ENCODE measurements around the gene CALML6.

Gene CALML6

GRCh38 chr1:1916851-1917251 is 1.8 kb downstream of the CALML6 start:
- Histone ChIP-seq H3K4me2 (ENCODE audit: low read length) (no peak overlapping the region), H3K27me3 (ENCODE audit: insufficient read depth, low read length) (peaks cover 4% of the 10 kb centered on the region; the same call in 1 of the 2 replicates), H3F3A (ENCODE audit: insufficient read depth, low read length) (no peaks in the 10 kb centered on the region), H3K79me2 (ENCODE audit: insufficient read depth, low read length) (no peaks in the 10 kb centered on the region), H3K9me3 (ENCODE audit: low read length) (no peaks in the 10 kb centered on the region), H3K4me1 (ENCODE audit: insufficient read depth, low read length, severe bottlenecking) (peaks cover 9% of the 10 kb centered on the region), H3K4me3 (ENCODE audit: low read depth, low read length, poor library complexity, severe bottlenecking) (no peak overlapping the region), H3K9ac (ENCODE audit: low read length) (no peak overlapping the region), H3K9me2 (ENCODE audit: low read depth, low read length) (no peaks in the 10 kb centered on the region), H4K20me1 (ENCODE audit: insufficient read depth, low read length) (no peaks in the 10 kb centered on the region), H3K27ac (ENCODE audit: low read depth, low read length, poor library complexity, severe bottlenecking) (no peak overlapping the region), H2AFZ (ENCODE audit: low read length) (no peak overlapping the region), H3K36me3 (ENCODE audit: insufficient read depth, low read length) (no peaks in the 10 kb centered on the region)
- TF ChIP-seq CTCF (IDR thresholded peaks at IDR 0.05; ENCODE audit: low read length): no peak
- TF ChIP-seq EZH2 (IDR thresholded peaks at IDR 0.05; ENCODE audit: borderline replicate concordance, low read length): no peak

DNA sequence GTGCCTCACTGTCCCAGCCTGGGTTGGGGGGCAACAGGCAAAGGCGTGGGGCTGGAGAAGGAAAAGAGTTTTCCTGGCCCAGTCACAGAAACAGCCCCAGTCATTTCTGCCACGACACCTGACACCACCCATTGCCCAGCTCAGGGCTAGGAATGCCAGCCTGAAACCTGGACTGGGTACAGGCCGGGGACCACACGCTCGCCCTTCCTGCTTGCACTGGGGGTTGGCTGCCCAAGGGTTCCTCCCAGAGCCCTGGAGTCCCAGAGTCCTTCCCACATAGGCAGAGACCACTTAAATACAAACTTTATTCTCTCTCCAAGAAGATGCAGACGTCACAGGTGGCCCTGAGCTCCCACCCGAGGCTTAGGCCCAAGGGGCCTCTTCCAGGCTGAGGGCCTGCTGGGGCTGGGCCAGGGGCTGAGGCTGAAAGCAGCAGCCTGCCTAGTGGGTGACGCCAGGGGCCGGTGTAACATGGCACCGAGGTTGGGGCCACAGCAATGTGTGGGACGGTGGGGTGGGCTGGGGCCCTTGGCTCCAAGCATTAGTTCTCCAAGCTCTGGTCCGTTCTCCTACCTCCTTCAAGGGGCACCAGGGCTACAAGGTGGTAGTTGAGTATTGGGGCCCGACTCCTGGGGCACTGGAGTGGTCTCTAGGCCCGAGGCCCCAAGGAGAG is 2.4 kb downstream of the CALML6 start:
- H3K27me3 ChIP-seq (ENCODE audit: insufficient read depth, low read length): peaks cover 4% of the 10 kb centered on the region; the same call in 1 of the 2 replicates
- H3K9ac ChIP-seq (ENCODE audit: low read length): no peak overlapping the region
- no peaks in the 10 kb centered on the region for H3K9me2 ChIP-seq (ENCODE audit: low read depth, low read length)
- H3K9me3 ChIP-seq (ENCODE audit: low read length): no peaks in the 10 kb centered on the region
- no peak overlapping the region for H2AFZ ChIP-seq (ENCODE audit: low read length)
- peaks cover 9% of the 10 kb centered on the region for H3K4me1 ChIP-seq (ENCODE audit: insufficient read depth, low read length, severe bottlenecking)
- no peaks in the 10 kb centered on the region for H4K20me1 ChIP-seq (ENCODE audit: insufficient read depth, low read length)
- TF ChIP-seq CTCF (IDR thresholded peaks at IDR 0.05; ENCODE audit: low read length): no peak
- no peak overlapping the region for H3K27ac ChIP-seq (ENCODE audit: low read depth, low read length, poor library complexity, severe bottlenecking)
- no peaks in the 10 kb centered on the region for H3F3A ChIP-seq (ENCODE audit: insufficient read depth, low read length)
- H3K4me3 ChIP-seq (ENCODE audit: low read depth, low read length, poor library complexity, severe bottlenecking): no peak overlapping the region
- no peak overlapping the region for H3K4me2 ChIP-seq (ENCODE audit: low read length)
- H3K36me3 ChIP-seq (ENCODE audit: insufficient read depth, low read length): no peaks in the 10 kb centered on the region
- no peaks in the 10 kb centered on the region for H3K79me2 ChIP-seq (ENCODE audit: insufficient read depth, low read length)

DNA sequence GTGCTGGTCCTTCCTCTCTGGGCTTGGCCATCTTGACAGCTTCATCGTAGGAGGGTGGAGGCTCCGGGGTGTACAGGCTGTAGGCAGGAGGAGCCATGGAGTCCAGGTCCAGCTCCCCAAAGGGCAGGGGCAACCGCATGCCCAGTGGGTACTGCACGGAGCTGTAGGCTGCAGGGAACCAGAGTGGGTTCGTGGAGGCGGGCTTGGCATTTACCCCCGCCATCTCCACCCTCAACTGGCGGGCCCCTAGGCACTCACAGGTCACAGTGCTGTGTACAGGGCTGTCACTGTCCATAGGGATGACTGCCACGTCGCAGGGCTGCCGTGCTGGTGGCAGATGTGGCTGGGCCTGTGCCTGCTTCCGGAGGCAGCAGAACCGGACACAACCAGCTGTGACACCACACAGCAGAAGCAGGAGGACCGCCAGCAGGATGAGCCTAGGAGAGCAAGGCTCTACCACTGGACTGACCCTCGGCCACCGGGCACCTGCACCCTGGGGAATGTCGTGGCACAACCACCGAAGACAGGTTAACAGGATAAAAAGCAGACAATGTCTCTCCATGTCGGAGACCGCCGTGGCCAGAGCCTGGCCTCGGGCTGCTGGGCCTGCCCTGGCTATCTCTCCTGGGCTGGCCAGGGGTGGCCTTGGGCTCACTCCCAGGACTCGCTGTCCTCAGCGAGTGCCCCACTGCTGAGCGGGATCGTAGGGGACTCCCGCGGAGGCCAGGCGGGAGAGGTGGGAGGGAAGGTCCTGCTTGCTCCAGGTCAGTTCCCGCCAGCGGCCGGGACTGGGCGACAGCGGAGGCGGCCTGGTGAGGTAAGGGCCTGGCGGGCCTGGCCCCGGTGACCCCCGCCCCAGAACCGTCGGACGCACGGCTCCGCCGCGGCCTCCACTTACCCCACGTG is 3.2 kb downstream of the CALML6 start:
- Histone ChIP-seq H3K4me1 (ENCODE audit: insufficient read depth, low read length, severe bottlenecking) (peaks cover 9% of the 10 kb centered on the region), H3K27me3 (ENCODE audit: insufficient read depth, low read length) (peaks cover 4% of the 10 kb centered on the region; the same call in 1 of the 2 replicates), H3K36me3 (ENCODE audit: insufficient read depth, low read length) (no peaks in the 10 kb centered on the region), H3K9me3 (ENCODE audit: low read length) (no peaks in the 10 kb centered on the region), H2AFZ (ENCODE audit: low read length) (no peak overlapping the region), H3K9ac (ENCODE audit: low read length) (no peak overlapping the region; the same call in 1 of the 2 replicates), H3K4me2 (ENCODE audit: low read length) (peak overlapping the region; percentile 83), H3F3A (ENCODE audit: insufficient read depth, low read length) (no peaks in the 10 kb centered on the region), H3K9me2 (ENCODE audit: low read depth, low read length) (no peaks in the 10 kb centered on the region), H3K79me2 (ENCODE audit: insufficient read depth, low read length) (no peaks in the 10 kb centered on the region), H4K20me1 (ENCODE audit: insufficient read depth, low read length) (no peaks in the 10 kb centered on the region), H3K27ac (ENCODE audit: low read depth, low read length, poor library complexity, severe bottlenecking) (no peak overlapping the region), H3K4me3 (ENCODE audit: low read depth, low read length, poor library complexity, severe bottlenecking) (peak overlapping the region; percentile 64)
- TF ChIP-seq CTCF (IDR thresholded peaks at IDR 0.05; ENCODE audit: low read length) (no peak), EZH2 (IDR thresholded peaks at IDR 0.05; ENCODE audit: borderline replicate concordance, low read length) (no peak)

Measured in OCI-LY1 (cell line).